A549 (cell line): ENCODE data around the gene MYCT1. TPM values are rescaled to one million over a fixed set of nuclear protein-coding genes. Genes with fewer than 3 reads are reported as not detected.

ENCODE experiments used
- ATAC-seq, 2 experiments: fragments of 200-7000 bp in 1 of 2; fragments of >200 bp in 1 of 2; cut with Nextera tagmentation in 1 of 2; cut with Tn5 transposase in 1 of 2; 3 replicates each; pipeline versions ENCODE4 v1.8.0 to v1.9.1; 2018 to 2020; ENCODE audit warnings: mild to moderate bottlenecking in 1 of 2, moderate library complexity in 1 of 2
- CTCF ChIA-PET: fragments of 300-600 bp; sonication (Branson Sonifier 250); formaldehyde crosslinking; extraction: SDS; loops from one replicate; lab custom pipeline; 2021; ENCODE audit warnings: antibody characterized with exemption, inconsistent platforms; lab: Yijun Ruan, JAX
- POLR2A ChIA-PET: fragments of 350-600 bp; formaldehyde crosslinking; extraction: SDS; loops from one replicate; lab custom pipeline; 2021; ENCODE audit warnings: antibody characterized with exemption, inconsistent platforms; lab: Yijun Ruan, JAX
- DNase-seq, 2 experiments: peaks; one replicate each; pipeline versions ENCODE4 v3.0.0 to v3.0.0-alpha.2; 2011 to 2016; ENCODE audit warnings: low read depth in 1 of 2, low spot score in 1 of 2
- FAIRE-seq: peaks from 2 replicates; lab custom pipeline; 2011; peaks lifted over from hg19 to GRCh38; lab: Jason Lieb, UNC
- H3K27ac ChIP-seq, 2 experiments: fragments of >200 bp; sonication (Bioruptor Twin); formaldehyde crosslinking; 3 replicates each; pipeline ENCODE4 v1.5.1; 2016 to 2017
- H3K4me1 ChIP-seq: fragments of >200 bp; sonication (Bioruptor Twin); formaldehyde crosslinking; 3 replicates; pipeline ENCODE4 v1.6.1; 2016
- H3K4me2 ChIP-seq: fragments of >200 bp; sonication (Bioruptor Twin); formaldehyde crosslinking; 3 replicates; pipeline ENCODE4 v1.6.1; 2016
- H3K4me3 ChIP-seq: fragments of >200 bp; sonication (Bioruptor Twin); formaldehyde crosslinking; 3 replicates; pipeline ENCODE4 v1.5.1; 2016
- H3K9me3 ChIP-seq: fragments of >200 bp; sonication (Bioruptor Twin); formaldehyde crosslinking; 3 replicates; pipeline ENCODE4 v1.6.1; 2016
- ATOH8 ChIP-seq: fragments of 250-450 bp; sonication (Bioruptor Pico); IDR thresholded peaks from 2 replicates; pipeline ENCODE4 v1.5.0; 2020; ENCODE audit warnings: low read depth, mild to moderate bottlenecking, moderate library complexity
- CBX8 ChIP-seq: fragments of 200-600 bp; sonication (generic); IDR thresholded peaks from 2 replicates; pipeline ENCODE4 v1.6.1; 2016
- CHD2 ChIP-seq: fragments of 150-350 bp; IDR thresholded peaks from 2 replicates; pipeline ENCODE4 v1.6.1; 2014; ENCODE audit warnings: low read length; ENCODE audit not compliant: partially characterized antibody
- EHMT2 ChIP-seq: fragments of 200-600 bp; sonication (generic); IDR thresholded peaks from 2 replicates; pipeline ENCODE4 v1.6.1; 2016; ENCODE audit warnings: antibody characterized with exemption, low read depth, mild to moderate bottlenecking, moderate library complexity
- ELK1 ChIP-seq: fragments of 150-350 bp; IDR thresholded peaks from 2 replicates; pipeline ENCODE4 v1.6.1; 2014; ENCODE audit warnings: low read depth, mild to moderate bottlenecking, low read length
- ESRRA ChIP-seq: fragments of 150-350 bp; IDR thresholded peaks from 2 replicates; pipeline ENCODE4 v1.6.1; 2014; ENCODE audit warnings: mild to moderate bottlenecking, low read length, borderline replicate concordance
- FOSB ChIP-seq: fragments of 250-450 bp; sonication (Bioruptor Pico); IDR thresholded peaks from 2 replicates; pipeline ENCODE4 v1.5.0; 2020; ENCODE audit warnings: mild to moderate bottlenecking, moderate library complexity
- FOXS1 ChIP-seq: fragments of 250-450 bp; sonication (Bioruptor Pico); IDR thresholded peaks from 2 replicates; pipeline ENCODE4 v1.5.0; 2020; ENCODE audit warnings: mild to moderate bottlenecking, moderate library complexity
- HDAC2 ChIP-seq: fragments of 200-600 bp; sonication (generic); IDR thresholded peaks from 2 replicates; pipeline ENCODE4 v1.6.1; 2016
- HEYL ChIP-seq: fragments of 250-450 bp; sonication (Bioruptor Pico); IDR thresholded peaks from 2 replicates; pipeline ENCODE4 v1.8.0; 2021; ENCODE audit warnings: mild to moderate bottlenecking, moderate library complexity
- HOXA7 ChIP-seq: fragments of 250-450 bp; sonication (Bioruptor Pico); IDR thresholded peaks from 2 replicates; pipeline ENCODE4 v1.5.0; 2020; ENCODE audit warnings: mild to moderate bottlenecking, moderate library complexity
- HOXB13 ChIP-seq: fragments of 250-450 bp; sonication (Bioruptor Pico); IDR thresholded peaks from 2 replicates; pipeline ENCODE4 v1.5.0; 2020; ENCODE audit warnings: low read depth, mild to moderate bottlenecking, moderate library complexity
- JUNB ChIP-seq: fragments of >200 bp; sonication (Bioruptor Twin); formaldehyde crosslinking; IDR thresholded peaks from 2 replicates; pipeline ENCODE4 v1.6.1; 2016
- KDM1A ChIP-seq: fragments of 200-600 bp; sonication (generic); IDR thresholded peaks from 2 replicates; pipeline ENCODE4 v1.6.1; 2016; ENCODE audit warnings: low read depth, mild to moderate bottlenecking
- KDM5A ChIP-seq: fragments of 200-600 bp; sonication (generic); IDR thresholded peaks from 2 replicates; pipeline ENCODE4 v1.6.1; 2016; ENCODE audit warnings: antibody characterized with exemption, mild to moderate bottlenecking
- NPAS2 ChIP-seq: fragments of 250-450 bp; sonication (Bioruptor Pico); IDR thresholded peaks from 2 replicates; pipeline ENCODE4 v1.8.0; 2022; ENCODE audit warnings: mild to moderate bottlenecking, moderate library complexity, borderline replicate concordance
- NR3C1 ChIP-seq: fragments of >200 bp; sonication (Bioruptor Twin); formaldehyde crosslinking; IDR thresholded peaks from 3 replicates; pipeline ENCODE4 v1.6.1; 2017
- POLR2A ChIP-seq: IDR thresholded peaks from 2 replicates; pipeline ENCODE4 v1.6.1; 2012; ENCODE audit warnings: mild to moderate bottlenecking, low read length
- POLR2AphosphoS2 ChIP-seq: conservative IDR thresholded peaks from 2 replicates; pipeline ENCODE4 v1.6.1; 2012; ENCODE audit warnings: low read length, improper control_type of control experiment, inconsistent platforms
- RAD21 ChIP-seq, 2 experiments: fragments of >200 bp in 1 of 2; sonication (Bioruptor Twin) in 1 of 2; formaldehyde crosslinking in 1 of 2; IDR thresholded peaks in 1 of 2; conservative IDR thresholded peaks in 1 of 2; 2 replicates in 1 of 2; 3 replicates in 1 of 2; pipeline ENCODE4 v1.6.1; 2012 to 2018; ENCODE audit warnings: inconsistent platforms in 1 of 2
- RARB ChIP-seq: fragments of 250-450 bp; sonication (Bioruptor Pico); IDR thresholded peaks from 2 replicates; pipeline ENCODE4 v1.8.0; 2021; ENCODE audit warnings: mild to moderate bottlenecking, moderate library complexity
- RCOR1 ChIP-seq: fragments of 150-350 bp; IDR thresholded peaks from 2 replicates; pipeline ENCODE4 v1.6.1; 2014; ENCODE audit warnings: antibody characterized with exemption, low read length, low read depth
- RNF2 ChIP-seq: fragments of 200-600 bp; sonication (generic); IDR thresholded peaks from 2 replicates; pipeline ENCODE4 v1.6.1; 2016; ENCODE audit warnings: low read depth, mild to moderate bottlenecking, antibody characterized with exemption, moderate library complexity, borderline replicate concordance
- SREBF2 ChIP-seq: fragments of 450-650 bp; IDR thresholded peaks from 2 replicates; pipeline ENCODE4 v1.6.1; 2014; ENCODE audit warnings: mild to moderate bottlenecking, moderate library complexity
- TFCP2L1 ChIP-seq: fragments of 250-450 bp; sonication (Bioruptor Pico); IDR thresholded peaks from 2 replicates; pipeline ENCODE4 v1.5.0; 2021; ENCODE audit warnings: mild to moderate bottlenecking
- TP53 ChIP-seq: fragments of 250-450 bp; sonication (Bioruptor Pico); IDR thresholded peaks from 2 replicates; pipeline ENCODE4 v1.5.0; 2021; ENCODE audit warnings: mild to moderate bottlenecking, moderate library complexity
- USF2 ChIP-seq: fragments of 450-650 bp; IDR thresholded peaks from 2 replicates; pipeline ENCODE4 v1.6.1; 2014; ENCODE audit warnings: antibody characterized with exemption
- ZC3H11A ChIP-seq: fragments of 450-650 bp; IDR thresholded peaks from 2 replicates; pipeline ENCODE4 v1.6.1; 2014; ENCODE audit warnings: antibody characterized with exemption, mild to moderate bottlenecking
- WGBS: methylation state at CpG from one replicate; pipeline ENCODE4 v1.1.6; 2017; ENCODE audit errors: missing lambda C conversion rate; 5-methylcytosine and 5-hydroxymethylcytosine counted together
- polyA plus RNA-seq, 4 experiments: library from polyadenylated mRNA; depleted of rRNA in 3 of 4; stranded (reverse); fragments of >200 nt; fragmentation: RNase III in 1 of 4; extraction: RNeasy Plus Mini Kit Qiagen cat#74134 plus additional on column Dnase treatment in 1 of 4; gene quantifications; 2 replicates in 3 of 4; 3 replicates in 1 of 4; pipeline ENCODE4 v1.2.3, GENCODE V29; 2011 to 2017

The MYCT1 gene
- polyA plus RNA-seq, 2 of the 4 experiments (the other 2 are of a cell fraction): 0.04 TPM; not detected in 1

GRCh38 chr6:152671171-152671570 lies 26.5 kb upstream of the MYCT1 start:
- no peak for TF ChIP-seq ELK1
- TF ChIP-seq HOXA7: no peak
- TF ChIP-seq ATOH8 (CRISPR knock-in tag): no peak
- TF ChIP-seq TP53 (CRISPR knock-in tag): no peak
- no peak for TF ChIP-seq USF2
- no peak for TF ChIP-seq JUNB
- CTCF ChIA-PET: interaction anchor here (1.4 to 2.8 kb wide), 3 partner anchors 34 to 185 kb away, joined by 3 to 11 read pairs (median 3); partner anchors contain the start of gene SYNE1
- no peak overlapping the region for H3K4me2 ChIP-seq
- H3K4me1 ChIP-seq: no peaks in the 10 kb centered on the region
- FAIRE-seq (no peak), ATAC-seq (no peak), DNase-seq (no peak)
- POLR2A ChIA-PET: no interaction called here
- H3K27ac ChIP-seq: no peak overlapping the region
- no peak overlapping the region for H3K4me3 ChIP-seq
- no peaks in the 10 kb centered on the region for H3K9me3 ChIP-seq
- WGBS: 32% methylated on average over 4 of the region's 4 CpGs

GRCh38 chr6:152673236-152673635 lies 24.5 kb upstream of the MYCT1 start:
- ChIA-PET POLR2A (no interaction called here), CTCF (interaction anchor here (0.6 to 1.2 kb wide), 2 partner anchors 120 to 853 kb away, joined by 3 to 4 read pairs; no protein-coding TSS in a partner anchor)
- H3K4me1 ChIP-seq: no peaks in the 10 kb centered on the region
- H3K27ac ChIP-seq: no peak overlapping the region
- no peaks in the 10 kb centered on the region for H3K9me3 ChIP-seq
- no peak for FAIRE-seq
- H3K4me3 ChIP-seq: no peak overlapping the region
- ATAC-seq: no peak
- DNase-seq: no peak
- no peak for TF ChIP-seq POLR2AphosphoS2
- TF ChIP-seq RCOR1: no peak
- no peak for TF ChIP-seq RARB (CRISPR knock-in tag)
- no peak for TF ChIP-seq SREBF2
- TF ChIP-seq HDAC2: no peak
- no peak for TF ChIP-seq POLR2A
- TF ChIP-seq NR3C1: no peak
- TF ChIP-seq EHMT2: no peak
- TF ChIP-seq RNF2: no peak
- no peak for TF ChIP-seq ZC3H11A
- no peak for TF ChIP-seq CBX8
- H3K4me2 ChIP-seq: no peak overlapping the region

GRCh38 chr6:152680151-152680550 lies 17.5 kb upstream of the MYCT1 start:
- ChIA-PET POLR2A (no interaction called here), CTCF (no interaction called here)
- no peaks in the 10 kb centered on the region for H3K9me3 ChIP-seq
- WGBS: 67% methylated on average over 1 of the region's 1 CpG
- TF ChIP-seq HEYL (CRISPR knock-in tag) (no peak), RAD21 (conservative IDR thresholded peaks at IDR 0.05 in 1 of 2, IDR thresholded peaks at IDR 0.05 in 1 of 2) (no peak), FOSB (CRISPR knock-in tag) (no peak), CBX8 (no peak), RNF2 (no peak), NPAS2 (no peak), JUNB (no peak), ELK1 (no peak), RCOR1 (no peak), CHD2 (no peak), HOXB13 (CRISPR knock-in tag) (no peak), KDM5A (no peak), FOXS1 (CRISPR knock-in tag) (no peak), ESRRA (no peak), KDM1A (no peak), TFCP2L1 (no peak)
- H3K4me1 ChIP-seq: no peaks in the 10 kb centered on the region
- FAIRE-seq (no peak), ATAC-seq (no peak), DNase-seq (no peak)
- no peak overlapping the region for H3K4me2 ChIP-seq
- no peak overlapping the region for H3K27ac ChIP-seq
- no peak overlapping the region for H3K4me3 ChIP-seq
